HEK293 (cell line): Measurements from ENCODE around the gene NHLRC1.

Experiments used
- CTCF ChIP-seq: fragments of 450-650 bp; formaldehyde crosslinking; IDR thresholded peaks from 2 replicates; pipeline ENCODE4 v1.5.1; 2016; ENCODE audit warnings: missing biosample characterization, missing genetic modification characterization
- FEZF1 ChIP-seq: fragments of 450-650 bp; formaldehyde crosslinking; IDR thresholded peaks from 2 replicates; pipeline ENCODE4 v1.5.1; 2016; ENCODE audit warnings: missing biosample characterization, missing genetic modification characterization
- SETDB1 ChIP-seq: IDR thresholded peaks from one replicate; pipeline ENCODE4 v1.6.1; 2017; ENCODE audit warnings: mild to moderate bottlenecking, low read length, moderate library complexity, mixed read lengths; ENCODE audit not compliant: insufficient read length
- ZBTB17 ChIP-seq: fragments of 450-650 bp; formaldehyde crosslinking; IDR thresholded peaks from 2 replicates; pipeline ENCODE4 v1.5.1; 2016; ENCODE audit warnings: missing biosample characterization, missing genetic modification characterization
- ZBTB48 ChIP-seq: fragments of 450-650 bp; formaldehyde crosslinking; IDR thresholded peaks from 2 replicates; pipeline ENCODE4 v1.5.1; 2016; ENCODE audit warnings: missing biosample characterization, missing genetic modification characterization
- ZNF274 ChIP-seq, 2 experiments: fragments of 200-500 bp in 1 of 2; fragments of 450-650 bp in 1 of 2; sonication (Bioruptor generic) in 1 of 2; formaldehyde crosslinking in 1 of 2; IDR thresholded peaks; 2 replicates each; pipeline versions ENCODE4 v1.5.1 to v1.6.1; 2014 to 2016; ENCODE audit warnings: borderline replicate concordance in 1 of 2, inconsistent platforms in 1 of 2, low read length in 1 of 2, missing biosample characterization in 1 of 2, missing genetic modification characterization in 1 of 2
- ZNF621 ChIP-seq: fragments of 450-650 bp; formaldehyde crosslinking; IDR thresholded peaks from 2 replicates; pipeline ENCODE4 v1.5.1; 2017; ENCODE audit warnings: missing biosample characterization, missing genetic modification characterization
- ZSCAN16 ChIP-seq: fragments of 450-650 bp; formaldehyde crosslinking; IDR thresholded peaks from 2 replicates; pipeline ENCODE4 v1.5.1; 2016; ENCODE audit warnings: missing biosample characterization, missing genetic modification characterization

GRCh38 chr6:18081025-18081668 lies 41.3 kb downstream of the NHLRC1 start:
- no peak for TF ChIP-seq CTCF (tag by site-specific recombination)
- no peak for TF ChIP-seq ZSCAN16 (tag by site-specific recombination)
- no peak for TF ChIP-seq SETDB1
- no peak for TF ChIP-seq FEZF1 (tag by site-specific recombination)
- TF ChIP-seq ZBTB48 (tag by site-specific recombination) = no peak
- no peak for TF ChIP-seq ZBTB17 (tag by site-specific recombination)
- no peak for TF ChIP-seq ZNF621 (tag by site-specific recombination)
- no peak for TF ChIP-seq ZNF274 (IDR thresholded peaks at IDR 0.05; ENCODE audit: low read length)
- no peak for TF ChIP-seq ZNF274 (tag by site-specific recombination; IDR thresholded peaks at IDR 0.05; ENCODE audit: borderline replicate concordance)
